Breast epithelium (tissue), 4 donors: Measurements from ENCODE around the gene CHMP5. TPM values are rescaled to one million over a fixed set of nuclear protein-coding genes. Genes with fewer than 3 reads are reported as not detected.

ENCODE experiments used
- DNase-seq, 2 donors: peaks; one replicate each; pipeline ENCODE4 v3.0.0-alpha.2; 2019; ENCODE audit warnings: low spot score in 2 of 2
- H3K27ac ChIP-seq, 2 donors: fragments of 200-600 bp; sonication (generic) in 1 of 2; one replicate each; pipeline ENCODE4 v1.5.1; 2016 to 2019; ENCODE audit warnings: mild to moderate bottlenecking in 1 of 2
- H3K27me3 ChIP-seq, 2 donors: fragments of 200-600 bp; sonication (generic) in 1 of 2; one replicate each; pipeline versions ENCODE4 v1.5.1 to v1.6.0; 2017 to 2019; ENCODE audit warnings: control low read depth in 1 of 2, mild to moderate bottlenecking in 1 of 2
- H3K36me3 ChIP-seq: fragments of 200-600 bp; one replicate; pipeline ENCODE4 v1.5.1; 2019
- H3K4me1 ChIP-seq, 2 donors: fragments of 200-600 bp; sonication (generic); one replicate each; pipeline ENCODE4 v1.5.1; 2016 to 2019; ENCODE audit warnings: control low read depth in 1 of 2
- H3K4me3 ChIP-seq, 3 donors: fragments of 200-600 bp; sonication (generic); 1 replicate in 2 of 3; 2 replicates in 1 of 3; pipeline ENCODE4 v1.5.1; 2016 to 2019; ENCODE audit warnings: mild to moderate bottlenecking in 3 of 3, moderate library complexity in 2 of 3
- H3K9me3 ChIP-seq, 2 donors: fragments of 200-600 bp; sonication (generic) in 1 of 2; one replicate each; pipeline ENCODE4 v1.5.1; 2016 to 2019; ENCODE audit warnings: control low read depth in 1 of 2
- CTCF ChIP-seq, 3 donors: fragments of 450-650 bp; IDR thresholded peaks; one replicate each; pipeline ENCODE4 v1.5.1; 2016 to 2017; ENCODE audit warnings: antibody characterized with exemption in 3 of 3, mild to moderate bottlenecking in 3 of 3, moderate library complexity in 3 of 3
- POLR2A ChIP-seq: fragments of 450-650 bp; IDR thresholded peaks from one replicate; pipeline ENCODE4 v1.6.1; 2016; ENCODE audit warnings: antibody characterized with exemption, mild to moderate bottlenecking, moderate library complexity
- POLR2AphosphoS5 ChIP-seq, 3 donors: sonication (generic); formaldehyde crosslinking; IDR thresholded peaks; one replicate each; pipeline ENCODE4 v1.6.1; 2017; ENCODE audit warnings: antibody characterized with exemption in 3 of 3
- intact Hi-C: fragments of 100-400 bp; cut with DNase I; formaldehyde crosslinking; loops from one replicate; pipeline ENCODE4 v1.15.1; 2023; ENCODE audit warnings: low total_unique reads
- total RNA-seq, 3 donors: library from RNA; depleted of rRNA; stranded (reverse); fragments of >200 nt; gene quantifications; one replicate each; pipeline ENCODE4 v1.1.0, GENCODE V29; 2016

The CHMP5 gene
- total RNA-seq, 3 donors from 2014 or later = 63.1 to 73.4 (median 65.5) TPM

GRCh38 chr9:33320230-33320567 is 55.4 kb downstream of the CHMP5 start:
- H3K4me1 ChIP-seq = no peaks in the 10 kb centered on the region
- H3K27me3 ChIP-seq = no peaks in the 10 kb centered on the region
- peak overlapping the region in 1 of 2 donors; percentile 43 for H3K27ac ChIP-seq
- H3K9me3 ChIP-seq = no peaks in the 10 kb centered on the region
- H3K36me3 ChIP-seq = no peaks in the 10 kb centered on the region
- intact Hi-C loops = no loop called here
- TF ChIP-seq POLR2AphosphoS5 (IDR thresholded peaks at IDR 0.05) (no peak), POLR2A (no peak), CTCF (IDR thresholded peaks at IDR 0.05) (no peak)
- DNase-seq = no peak
- no peak overlapping the region for H3K4me3 ChIP-seq

GRCh38 chr9:33320568-33321261 is 55.9 kb downstream of the CHMP5 start:
- no peaks in the 10 kb centered on the region for H3K9me3 ChIP-seq
- H3K36me3 ChIP-seq = no peaks in the 10 kb centered on the region
- TF ChIP-seq CTCF (IDR thresholded peaks at IDR 0.05) = no peak
- no peak for TF ChIP-seq POLR2A
- H3K4me3 ChIP-seq = no peak overlapping the region
- intact Hi-C loops = no loop called here
- DNase-seq = no peak
- peak overlapping the region in 1 of 2 donors; percentile 43 for H3K27ac ChIP-seq
- H3K4me1 ChIP-seq = no peaks in the 10 kb centered on the region
- H3K27me3 ChIP-seq = no peaks in the 10 kb centered on the region

DNA sequence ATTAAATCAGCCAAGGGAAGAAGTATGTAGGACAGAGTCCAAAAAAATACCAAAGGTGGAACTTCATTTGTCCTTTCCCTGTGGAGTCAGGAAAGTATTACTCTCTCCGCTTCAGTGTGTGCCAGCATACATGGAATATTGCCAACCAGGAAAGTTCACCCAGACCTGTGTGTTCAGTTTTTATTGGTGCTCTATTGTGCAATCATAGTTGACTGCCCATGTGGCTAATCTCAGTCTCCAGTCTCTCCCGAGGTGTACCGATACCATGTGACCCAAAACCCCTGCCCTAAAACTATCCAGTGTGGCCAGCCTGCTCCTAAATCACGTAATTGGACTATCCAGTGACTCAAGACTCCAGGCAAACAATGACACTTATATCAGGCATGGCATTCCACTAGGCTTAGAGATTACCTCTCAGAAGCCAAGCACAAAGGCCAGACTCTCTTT is 64.3 kb downstream of the CHMP5 start:
- Histone ChIP-seq H3K4me3 (no peak overlapping the region), H3K36me3 (no peaks in the 10 kb centered on the region), H3K27me3 (no peaks in the 10 kb centered on the region), H3K27ac (peak overlapping the region; percentile 83 to 88), H3K9me3 (no peaks in the 10 kb centered on the region), H3K4me1 (peaks cover 0 to 8% of the 10 kb centered on the region in 2 donors)
- peak; percentile 69 to 89 for DNase-seq
- intact Hi-C loops = no loop called here
- TF ChIP-seq POLR2AphosphoS5 (IDR thresholded peaks at IDR 0.05) (peak in 2 of 3 donors; percentile 63 to 75), POLR2A (no peak)

DNA sequence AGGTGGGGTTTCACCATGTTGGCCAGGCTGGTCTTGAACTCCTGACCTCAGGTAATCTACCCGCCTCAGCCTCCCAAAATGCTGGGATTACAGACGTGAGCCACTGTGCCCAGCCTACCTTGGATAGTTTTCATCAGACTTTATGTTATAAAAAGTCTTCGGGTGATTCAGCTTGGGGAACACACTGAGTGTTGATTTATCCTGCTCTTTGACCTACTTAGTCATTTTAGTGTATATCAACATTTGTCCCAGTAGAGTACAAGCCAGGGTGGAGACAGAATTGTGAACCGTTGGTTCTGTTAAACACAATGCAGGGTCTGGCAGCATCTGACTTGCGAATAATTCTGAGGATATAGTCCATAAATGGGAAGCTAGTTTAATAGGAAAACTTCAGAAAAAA is 65.1 kb downstream of the CHMP5 start:
- Histone ChIP-seq H3K36me3 (no peaks in the 10 kb centered on the region), H3K27ac (peak overlapping the region; percentile 83 to 88), H3K4me3 (no peak overlapping the region)

GRCh38 chr9:33331377-33331891 is 66.6 kb downstream of the CHMP5 start:
- H3K27me3 ChIP-seq = no peaks in the 10 kb centered on the region
- peaks cover 0 to 8% of the 10 kb centered on the region in 2 donors for H3K4me1 ChIP-seq
- no peak for DNase-seq
- H3K27ac ChIP-seq = no peak overlapping the region
- H3K9me3 ChIP-seq = no peaks in the 10 kb centered on the region
- H3K4me3 ChIP-seq = no peak overlapping the region
- H3K36me3 ChIP-seq = no peaks in the 10 kb centered on the region
- TF ChIP-seq CTCF (IDR thresholded peaks at IDR 0.05) (no peak), POLR2A (no peak), POLR2AphosphoS5 (IDR thresholded peaks at IDR 0.05) (no peak)
- intact Hi-C loops = no loop called here

More for the DNA sequence above, 65.1 kb downstream of the CHMP5 start:
- no peak for TF ChIP-seq POLR2AphosphoS5 (IDR thresholded peaks at IDR 0.05)
- TF ChIP-seq CTCF (IDR thresholded peaks at IDR 0.05) = no peak
- no peak for TF ChIP-seq POLR2A
- Histone ChIP-seq H3K27me3 (no peaks in the 10 kb centered on the region), H3K9me3 (no peaks in the 10 kb centered on the region), H3K4me1 (peaks cover 0 to 8% of the 10 kb centered on the region in 2 donors)
- no peak for DNase-seq
- intact Hi-C loops = no loop called here

Other genes starting within 250 kb of the CHMP5 start
- gene DNAJA1, start 239.8 kb upstream of the CHMP5 start, total RNA-seq = 100 to 1,000 TPM in 1 of 3 donors, 10 to 100 TPM in 2; 76.6 to 122 (median 89.5) TPM
- 10 to 100 TPM; 19.8 to 22.1 (median 21.0) TPM for gene SMU1, start 188.4 kb upstream of the CHMP5 start, total RNA-seq
- gene B4GALT1, start 97.7 kb upstream of the CHMP5 start, total RNA-seq = 10 to 100 TPM; 60.8 to 81.8 (median 66.2) TPM
- gene SPINK4, start 24.9 kb upstream of the CHMP5 start, total RNA-seq = not detected
- 10 to 100 TPM; 34.7 to 54.7 (median 44.9) TPM for gene BAG1, start 341 bp upstream of the CHMP5 start, total RNA-seq
- gene NFX1, start 25.5 kb downstream of the CHMP5 start, total RNA-seq = 10 to 100 TPM; 36.3 to 45.5 (median 38.3) TPM
- gene AQP7, start 137.5 kb downstream of the CHMP5 start, total RNA-seq = 100 to 1,000 TPM in 1 of 3 donors, 10 to 100 TPM in 2; 29.3 to 193 (median 38.3) TPM
- gene AQP3, start 182.5 kb downstream of the CHMP5 start, total RNA-seq = 10 to 100 TPM; 19.0 to 47.9 (median 45.1) TPM
- gene NOL6, start 208.9 kb downstream of the CHMP5 start, total RNA-seq = 10 to 100 TPM; 14.2 to 23.9 (median 22.3) TPM